Keratinocyte (primary cell): Measurements from ENCODE around the gene KDM3B.

Experiments used
- EZH2 ChIP-seq: IDR thresholded peaks from one replicate; pipeline ENCODE4 v1.6.1; 2012; ENCODE audit warnings: inconsistent platforms, mild to moderate bottlenecking, low read length, moderate library complexity
- TF ChIP-seq, protein P1 (sequence below), 3 experiments: IDR thresholded peaks in 1 of 3; conservative IDR thresholded peaks in 1 of 3; optimal IDR thresholded peaks in 1 of 3; 2 replicates in 2 of 3; 3 replicates in 1 of 3; pipeline versions ENCODE3 to v1.5.1; 2011; ENCODE audit warnings: low read length in 3 of 3, mild to moderate bottlenecking in 3 of 3, moderate library complexity in 2 of 3, control low read depth in 1 of 3, inconsistent platforms in 1 of 3; ENCODE audit not compliant: insufficient read depth in 2 of 3; ENCODE audit errors: extremely low read depth in 1 of 3

DNA sequence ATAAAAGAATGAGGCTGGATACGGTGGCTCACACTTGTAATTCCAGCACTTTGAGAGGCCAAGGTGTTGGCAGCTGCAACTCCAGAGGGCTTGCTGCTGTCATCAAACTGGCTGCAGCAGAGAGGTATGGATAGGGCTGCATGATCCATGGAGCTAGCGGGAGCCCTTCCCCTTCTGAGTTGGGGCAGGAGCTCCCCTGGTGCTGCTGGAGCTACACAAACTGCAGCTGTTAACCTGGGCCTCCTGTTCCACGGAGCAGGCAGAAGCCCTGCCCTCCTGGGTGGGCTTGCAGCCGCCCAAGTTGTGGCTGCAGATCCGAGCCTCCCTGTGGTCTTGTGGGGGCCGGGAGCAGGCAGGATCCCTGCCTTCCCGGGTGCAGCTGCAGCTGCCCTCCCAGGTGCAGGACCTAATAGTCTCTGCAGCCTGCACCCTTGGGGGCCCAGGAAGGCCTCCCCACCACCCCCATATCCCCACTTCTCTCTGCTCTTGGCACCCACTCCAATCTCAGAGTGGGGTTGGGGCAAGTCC is 36.7 kb upstream of the KDM3B start:
- TF ChIP-seq, protein P1, sequence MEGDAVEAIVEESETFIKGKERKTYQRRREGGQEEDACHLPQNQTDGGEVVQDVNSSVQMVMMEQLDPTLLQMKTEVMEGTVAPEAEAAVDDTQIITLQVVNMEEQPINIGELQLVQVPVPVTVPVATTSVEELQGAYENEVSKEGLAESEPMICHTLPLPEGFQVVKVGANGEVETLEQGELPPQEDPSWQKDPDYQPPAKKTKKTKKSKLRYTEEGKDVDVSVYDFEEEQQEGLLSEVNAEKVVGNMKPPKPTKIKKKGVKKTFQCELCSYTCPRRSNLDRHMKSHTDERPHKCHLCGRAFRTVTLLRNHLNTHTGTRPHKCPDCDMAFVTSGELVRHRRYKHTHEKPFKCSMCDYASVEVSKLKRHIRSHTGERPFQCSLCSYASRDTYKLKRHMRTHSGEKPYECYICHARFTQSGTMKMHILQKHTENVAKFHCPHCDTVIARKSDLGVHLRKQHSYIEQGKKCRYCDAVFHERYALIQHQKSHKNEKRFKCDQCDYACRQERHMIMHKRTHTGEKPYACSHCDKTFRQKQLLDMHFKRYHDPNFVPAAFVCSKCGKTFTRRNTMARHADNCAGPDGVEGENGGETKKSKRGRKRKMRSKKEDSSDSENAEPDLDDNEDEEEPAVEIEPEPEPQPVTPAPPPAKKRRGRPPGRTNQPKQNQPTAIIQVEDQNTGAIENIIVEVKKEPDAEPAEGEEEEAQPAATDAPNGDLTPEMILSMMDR (optimal IDR thresholded peaks at IDR 0.05 in 1 of 3, IDR thresholded peaks at IDR 0.05 in 1 of 3, conservative IDR thresholded peaks at IDR 0.05 in 1 of 3; ENCODE audit: extremely low read depth in 1 of 3, insufficient read depth in 2 of 3, low read length in 3 of 3): no peak
- TF ChIP-seq EZH2: no peak
